Fibroblast of mammary gland (primary cell): ENCODE results near the gene DEK.
"Not testable (repeated sequence)": the region's sequence is repeated elsewhere in the genome, so short reads cannot be mapped to it uniquely, and the experiment has no call there.

Source experiments
- DNase-seq: peaks from one replicate; pipeline ENCODE4 v3.0.0-alpha.2; 2010; ENCODE audit warnings: low read depth
- H3K4me3 ChIP-seq: 2 replicates; pipeline ENCODE4 v1.5.1; 2011; ENCODE audit warnings: low read depth, mild to moderate bottlenecking, low read length, moderate library complexity; ENCODE audit not compliant: control insufficient read depth
- CTCF ChIP-seq: conservative IDR thresholded peaks from 2 replicates; pipeline ENCODE4 v1.5.1; 2011; ENCODE audit warnings: low read depth, low read length, inconsistent platforms; ENCODE audit not compliant: control insufficient read depth, insufficient read depth

Gene DEK

DNA sequence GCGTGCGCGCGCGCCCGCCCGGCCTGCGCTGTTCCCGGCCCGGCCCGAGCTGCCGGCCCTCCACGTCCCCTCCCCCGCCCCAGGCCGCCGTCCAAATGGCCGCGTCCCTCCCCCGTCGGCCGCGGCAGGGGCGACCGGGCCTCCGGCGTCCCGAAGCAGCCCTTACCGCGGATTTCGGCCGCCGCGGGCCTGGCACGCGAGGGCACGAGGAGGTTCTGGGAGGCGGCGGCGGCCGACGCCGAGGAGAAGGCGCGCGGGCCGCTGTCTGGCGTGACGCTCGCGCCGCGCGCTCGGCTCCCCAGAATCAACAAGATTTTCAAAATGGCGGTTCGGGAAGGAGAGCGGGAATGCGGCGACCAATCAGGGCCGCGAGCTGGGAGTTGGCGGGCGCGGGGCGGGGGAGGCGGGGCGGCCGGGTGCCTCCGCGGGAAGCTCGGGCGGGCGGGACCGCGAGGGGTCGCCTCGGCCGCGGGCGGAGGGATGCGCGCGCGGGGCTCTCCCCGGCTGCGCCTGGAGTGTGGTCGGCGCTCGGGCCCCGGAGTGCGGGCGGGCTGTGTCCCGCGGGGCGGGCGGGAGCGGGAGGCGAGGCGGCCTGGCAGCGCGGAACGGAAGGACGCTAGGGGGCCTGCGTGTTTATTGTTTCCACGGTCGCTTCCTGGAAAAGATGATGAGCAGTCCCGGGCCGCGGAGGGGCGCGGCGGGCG, at the start of gene DEK:
Gene DEK (minus strand): TSS at position 312 of the 704 bp plus-strand sequence. CDS start 543 bp downstream, outside the sequence.
- H3K4me3 ChIP-seq = peak within 1 kb of the TSS; percentile 92
- peak; percentile 76 for DNase-seq
- TF ChIP-seq CTCF = peak; percentile 25

DNA sequence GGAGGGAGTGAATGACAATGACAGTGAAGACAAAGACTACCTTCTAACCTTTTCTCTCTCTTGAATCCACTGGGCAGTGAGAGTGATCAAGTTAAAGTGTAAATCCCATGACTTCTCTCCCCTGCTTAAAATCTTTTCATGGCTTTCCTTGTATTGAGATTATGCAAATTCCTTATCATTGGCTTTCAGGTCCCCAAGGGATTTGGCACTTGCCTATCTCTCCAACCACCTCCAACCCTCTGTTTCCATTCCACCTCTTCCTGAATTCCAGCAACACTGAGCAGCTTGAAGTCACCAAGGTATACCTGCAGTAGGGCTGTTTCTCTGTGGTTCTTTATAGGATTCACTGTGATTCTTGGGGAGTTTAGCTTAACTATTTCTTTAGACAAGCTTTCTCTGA, 48.0 kb upstream of the DEK start:
- no peak for TF ChIP-seq CTCF
- no peak overlapping the region for H3K4me3 ChIP-seq
- DNase-seq = no peak

DNA sequence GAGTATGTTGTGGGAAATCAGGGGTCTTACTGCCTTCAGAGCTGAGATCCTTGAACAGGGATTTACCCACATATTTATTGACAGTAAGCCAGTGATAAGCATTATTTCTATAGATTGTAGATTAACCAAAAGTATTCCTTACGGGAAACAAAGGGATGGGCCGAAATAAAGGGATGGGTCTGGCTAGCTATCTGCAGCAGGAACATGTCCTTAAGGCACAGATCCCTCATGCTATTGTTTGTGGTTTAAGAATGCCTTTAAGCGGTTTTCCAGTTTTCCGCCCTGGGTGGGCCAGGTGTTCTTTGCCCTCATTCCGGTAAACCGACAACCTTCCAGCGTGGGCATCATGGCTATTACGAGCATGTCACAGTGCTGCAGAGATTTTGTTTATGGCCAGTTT, 45.7 kb upstream of the DEK start:
- DNase-seq, H3K4me3 ChIP-seq: not testable (repeated sequence)

DNA sequence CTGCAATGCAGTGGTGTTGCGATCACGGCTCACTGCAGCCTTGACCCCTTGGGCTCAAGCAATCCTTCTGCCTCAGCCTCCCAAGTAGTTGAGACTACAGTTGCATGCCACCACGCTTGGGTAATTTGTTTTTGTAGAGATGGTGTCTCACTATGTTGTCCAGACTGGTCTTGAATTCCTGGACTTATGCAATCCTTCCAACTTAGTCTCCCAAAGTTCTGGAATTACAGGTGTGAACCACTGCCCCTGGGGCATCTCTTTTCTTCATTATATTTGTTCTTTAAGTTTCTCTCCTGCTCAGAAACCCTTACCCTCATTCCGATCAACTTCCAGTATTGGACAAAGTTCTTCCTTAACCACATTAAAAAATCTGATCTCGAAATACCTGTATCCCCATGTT, 44.7 kb upstream of the DEK start:
- no peak overlapping the region for H3K4me3 ChIP-seq
- DNase-seq = no peak
- TF ChIP-seq CTCF = no peak

- no peak overlapping the region for H3K4me3 ChIP-seq
- DNase-seq = peak; percentile 9
- TF ChIP-seq CTCF = no peak
Measured at GRCh38 chr6:18308070-18308735, 43.9 kb upstream of the DEK start.

DNA sequence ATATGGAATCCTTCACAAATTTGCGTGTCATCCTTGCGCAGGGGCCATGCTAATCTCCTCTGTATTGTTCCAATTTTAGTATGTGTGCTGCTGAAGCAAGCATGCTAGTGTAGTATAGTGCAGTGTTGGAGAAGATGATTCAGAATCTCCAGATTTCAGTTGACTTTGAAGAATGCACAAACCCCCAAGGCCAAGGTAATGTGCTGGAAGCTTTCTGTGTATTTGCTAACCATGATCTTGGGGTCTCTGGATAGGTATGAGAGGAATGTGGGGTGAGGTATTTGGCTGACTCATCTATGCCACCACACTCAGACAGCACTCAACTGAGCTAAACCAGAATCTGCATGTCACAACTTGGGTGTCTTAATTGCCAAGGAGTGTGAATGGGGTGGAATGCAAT, 42.6 kb upstream of the DEK start:
- no peak for DNase-seq
- H3K4me3 ChIP-seq = no peak overlapping the region

More for the DNA sequence above, 42.6 kb upstream of the DEK start:
- no peak for TF ChIP-seq CTCF
